Measurements from ENCODE around the gene CEP164.

The CEP164 gene

DNA sequence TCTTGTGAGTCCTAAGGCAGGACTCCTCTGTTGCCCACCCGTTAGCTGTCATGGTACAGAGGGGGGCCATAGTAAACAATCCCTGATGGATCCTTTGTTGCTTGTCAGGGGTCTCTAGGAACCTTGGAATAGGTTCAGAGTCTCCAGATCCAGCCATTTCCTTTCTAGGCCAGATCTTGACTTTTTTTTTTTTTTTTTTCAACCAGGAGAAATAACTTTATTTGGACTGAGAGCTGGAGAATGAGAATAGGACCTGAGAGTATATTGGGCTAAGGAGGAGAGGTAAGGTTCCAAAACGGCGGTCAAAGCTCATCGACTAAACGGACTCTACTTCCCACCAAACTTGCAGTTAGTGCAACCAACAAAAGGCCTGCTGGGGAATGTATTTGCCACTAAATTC, 7.7 kb downstream of the CEP164 start:
- Histone ChIP-seq H3K4ac (ENCODE audit: low read length) (no peak overlapping the region), H4K91ac (ENCODE audit: low read depth, low read length, poor library complexity) (no peak overlapping the region), H3K36me3 (replicated peaks in 1 of 2; ENCODE audit: control insufficient read depth in 2 of 2, insufficient read depth in 2 of 2, low read length in 2 of 2) (peaks cover 5 to 42% of the 10 kb centered on the region in 2 donors), H2BK5ac (ENCODE audit: low read length) (no peak overlapping the region), H3K4me2 (ENCODE audit: insufficient read depth, low read length, poor library complexity, severe bottlenecking) (no peak overlapping the region), H3K18ac (ENCODE audit: low read length) (no peak overlapping the region), H3K14ac (ENCODE audit: low read length) (no peak overlapping the region), H3K79me1 (ENCODE audit: low read depth, low read length) (no peaks in the 10 kb centered on the region), H3K4me1 (ENCODE audit: control insufficient read depth in 2 of 2, insufficient read depth in 1 of 2, low read depth in 1 of 2, low read length in 2 of 2) (peaks cover 0 to 10% of the 10 kb centered on the region in 2 donors), H3K9me3 (replicated peaks in 1 of 2; ENCODE audit: control insufficient read depth in 2 of 2, insufficient read depth in 1 of 2, low read depth in 1 of 2, low read length in 2 of 2) (no peaks in the 10 kb centered on the region), H3K27ac (replicated peaks; ENCODE audit: low read length) (no peak overlapping the region), H3K23ac (ENCODE audit: low read depth, low read length, poor library complexity) (no peak overlapping the region), H3K4me3 (ENCODE audit: low read length in 2 of 2) (no peak overlapping the region), H2AK5ac (ENCODE audit: low read depth, low read length) (no peak overlapping the region), H3K9ac (ENCODE audit: low read depth, low read length, poor library complexity) (no peak overlapping the region), H4K8ac (ENCODE audit: low read depth, low read length) (no peak overlapping the region), H2BK12ac (ENCODE audit: low read length) (no peak overlapping the region), H2AFZ (ENCODE audit: low read length) (no peak overlapping the region), H2BK15ac (ENCODE audit: low read length) (no peak overlapping the region), H3K27me3 (ENCODE audit: control insufficient read depth in 3 of 3, insufficient read depth in 3 of 3, low read depth in 1 of 3, low read length in 3 of 3) (no peaks in the 10 kb centered on the region), H2BK120ac (ENCODE audit: low read depth, low read length) (no peak overlapping the region)
- no CpG with 5 or more reads among the region's 5 CpGs for WGBS, 2 donors (ENCODE audit: extremely low coverage in 2 of 2, insufficient read length in 2 of 2, insufficient replicate concordance in 1 of 2)
- no peak for DNase-seq (ENCODE audit: low spot score)

- Histone ChIP-seq H2BK15ac (ENCODE audit: low read length) (no peak overlapping the region), H3K9ac (ENCODE audit: low read depth, low read length, poor library complexity) (no peak overlapping the region), H3K4me1 (ENCODE audit: control insufficient read depth in 2 of 2, insufficient read depth in 1 of 2, low read depth in 1 of 2, low read length in 2 of 2) (peaks cover 0 to 10% of the 10 kb centered on the region in 2 donors), H3K4me2 (ENCODE audit: insufficient read depth, low read length, poor library complexity, severe bottlenecking) (no peak overlapping the region), H3K36me3 (replicated peaks in 1 of 2; ENCODE audit: control insufficient read depth in 2 of 2, insufficient read depth in 2 of 2, low read length in 2 of 2) (peaks cover 5 to 57% of the 10 kb centered on the region in 2 donors), H2AK5ac (ENCODE audit: low read depth, low read length) (no peak overlapping the region), H3K27me3 (ENCODE audit: control insufficient read depth in 3 of 3, insufficient read depth in 3 of 3, low read depth in 1 of 3, low read length in 3 of 3) (no peaks in the 10 kb centered on the region), H3K4ac (ENCODE audit: low read length) (no peak overlapping the region), H2BK120ac (ENCODE audit: low read depth, low read length) (no peak overlapping the region), H4K91ac (ENCODE audit: low read depth, low read length, poor library complexity) (no peak overlapping the region), H2BK12ac (ENCODE audit: low read length) (no peak overlapping the region), H3K79me1 (ENCODE audit: low read depth, low read length) (no peaks in the 10 kb centered on the region), H2AFZ (ENCODE audit: low read length) (no peak overlapping the region), H3K14ac (ENCODE audit: low read length) (no peak overlapping the region), H2BK5ac (ENCODE audit: low read length) (no peak overlapping the region), H3K27ac (replicated peaks; ENCODE audit: low read length) (no peak overlapping the region), H3K23ac (ENCODE audit: low read depth, low read length, poor library complexity) (no peak overlapping the region), H3K9me3 (replicated peaks in 1 of 2; ENCODE audit: control insufficient read depth in 2 of 2, insufficient read depth in 1 of 2, low read depth in 1 of 2, low read length in 2 of 2) (no peaks in the 10 kb centered on the region), H3K4me3 (ENCODE audit: low read length in 2 of 2) (no peak overlapping the region), H3K18ac (ENCODE audit: low read length) (no peak overlapping the region), H4K8ac (ENCODE audit: low read depth, low read length) (no peak overlapping the region)
- no CpG with 5 or more reads among the region's 4 CpGs for WGBS, 2 donors (ENCODE audit: extremely low coverage in 2 of 2, insufficient read length in 2 of 2, insufficient replicate concordance in 1 of 2)
- no peak for DNase-seq (ENCODE audit: low spot score)
Observed at GRCh38 chr11:117337076-117337475, 9.4 kb downstream of the CEP164 start.

DNA sequence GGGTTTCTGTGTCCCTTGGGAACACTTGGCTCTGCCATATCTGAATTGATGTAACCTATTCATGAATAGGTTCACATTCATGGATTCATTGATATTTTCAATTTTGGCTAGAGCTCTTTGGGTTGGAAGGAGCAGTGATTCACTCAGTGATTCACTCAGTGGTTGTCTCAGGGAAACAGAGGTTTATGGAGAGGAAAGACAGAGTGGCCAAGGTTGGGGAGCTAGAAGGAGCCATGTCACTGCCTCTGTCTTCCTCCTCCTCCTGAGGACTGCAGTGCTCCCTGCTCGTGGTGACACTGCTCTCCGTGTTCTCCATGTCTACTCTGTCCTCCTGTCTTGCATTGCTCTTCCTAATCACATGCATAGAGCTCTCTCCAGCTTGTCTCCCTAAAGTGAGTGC, 17.4 kb downstream of the CEP164 start:
- Histone ChIP-seq H3K36me3 (replicated peaks in 1 of 2; ENCODE audit: control insufficient read depth in 2 of 2, insufficient read depth in 2 of 2, low read length in 2 of 2) (peaks cover 13 to 64% of the 10 kb centered on the region in 2 donors), H3K14ac (ENCODE audit: low read length) (no peak overlapping the region), H3K9me3 (replicated peaks in 1 of 2; ENCODE audit: control insufficient read depth in 2 of 2, insufficient read depth in 1 of 2, low read depth in 1 of 2, low read length in 2 of 2) (peaks cover 0 to 1% of the 10 kb centered on the region in 2 donors), H3K23ac (ENCODE audit: low read depth, low read length, poor library complexity) (no peak overlapping the region), H2BK15ac (ENCODE audit: low read length) (no peak overlapping the region), H3K27ac (replicated peaks; ENCODE audit: low read length) (no peak overlapping the region), H3K4me3 (ENCODE audit: low read length in 2 of 2) (peak overlapping the region in 1 of 2 donors; percentile 58), H2AFZ (ENCODE audit: low read length) (no peak overlapping the region), H3K18ac (ENCODE audit: low read length) (no peak overlapping the region), H3K4me1 (ENCODE audit: control insufficient read depth in 2 of 2, insufficient read depth in 1 of 2, low read depth in 1 of 2, low read length in 2 of 2) (no peaks in the 10 kb centered on the region), H2BK5ac (ENCODE audit: low read length) (no peak overlapping the region), H3K4me2 (ENCODE audit: insufficient read depth, low read length, poor library complexity, severe bottlenecking) (no peak overlapping the region), H2BK120ac (ENCODE audit: low read depth, low read length) (no peak overlapping the region), H3K27me3 (ENCODE audit: control insufficient read depth in 3 of 3, insufficient read depth in 3 of 3, low read depth in 1 of 3, low read length in 3 of 3) (no peaks in the 10 kb centered on the region), H3K4ac (ENCODE audit: low read length) (no peak overlapping the region), H2AK5ac (ENCODE audit: low read depth, low read length) (no peak overlapping the region), H4K8ac (ENCODE audit: low read depth, low read length) (no peak overlapping the region), H2BK12ac (ENCODE audit: low read length) (no peak overlapping the region), H4K91ac (ENCODE audit: low read depth, low read length, poor library complexity) (no peak overlapping the region), H3K79me1 (ENCODE audit: low read depth, low read length) (peaks cover 3% of the 10 kb centered on the region), H3K9ac (ENCODE audit: low read depth, low read length, poor library complexity) (no peak overlapping the region)
- no peak for DNase-seq (ENCODE audit: low spot score)
- no CpG with 5 or more reads among the region's 2 CpGs for WGBS, 2 donors (ENCODE audit: extremely low coverage in 2 of 2, insufficient read length in 2 of 2, insufficient replicate concordance in 1 of 2)

DNA sequence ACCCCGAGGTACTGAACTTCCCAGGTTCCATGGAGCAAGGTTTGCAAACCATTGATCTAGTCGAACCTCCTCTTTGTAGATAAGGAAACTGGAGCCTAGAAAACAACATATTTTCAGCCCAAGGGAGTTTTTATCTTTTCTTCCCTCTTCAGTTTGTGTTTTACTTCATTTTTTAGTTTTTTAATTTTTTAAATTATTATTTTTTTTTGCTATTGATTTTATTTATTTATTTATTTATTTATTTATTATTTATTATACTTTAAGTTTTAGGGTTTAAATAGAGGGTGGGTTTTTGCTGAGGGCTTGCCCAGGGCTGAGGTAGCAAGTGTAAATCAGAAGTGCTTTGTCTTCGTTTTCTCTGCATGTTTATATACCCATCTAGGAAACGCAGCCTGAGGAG, 26.9 kb downstream of the CEP164 start:
- no peak overlapping the region for H3K4me2 ChIP-seq (ENCODE audit: insufficient read depth, low read length, poor library complexity, severe bottlenecking)
- no peak overlapping the region for H2BK15ac ChIP-seq (ENCODE audit: low read length)
- no peak overlapping the region for H2BK120ac ChIP-seq (ENCODE audit: low read depth, low read length)
- H3K23ac ChIP-seq (ENCODE audit: low read depth, low read length, poor library complexity) = no peak overlapping the region
- no peak overlapping the region for H3K14ac ChIP-seq (ENCODE audit: low read length)
- no peak overlapping the region for H3K27ac ChIP-seq (replicated peaks; ENCODE audit: low read length)
- no peak for DNase-seq (ENCODE audit: low spot score)
- H4K91ac ChIP-seq (ENCODE audit: low read depth, low read length, poor library complexity) = no peak overlapping the region
- no peak overlapping the region for H3K9ac ChIP-seq (ENCODE audit: low read depth, low read length, poor library complexity)
- peaks cover 24 to 58% of the 10 kb centered on the region in 2 donors for H3K36me3 ChIP-seq (replicated peaks in 1 of 2; ENCODE audit: control insufficient read depth in 2 of 2, insufficient read depth in 2 of 2, low read length in 2 of 2)
- no peaks in the 10 kb centered on the region for H3K27me3 ChIP-seq (ENCODE audit: control insufficient read depth in 3 of 3, insufficient read depth in 3 of 3, low read depth in 1 of 3, low read length in 3 of 3)
- H2AK5ac ChIP-seq (ENCODE audit: low read depth, low read length) = no peak overlapping the region
- H3K4me1 ChIP-seq (ENCODE audit: control insufficient read depth in 2 of 2, insufficient read depth in 1 of 2, low read depth in 1 of 2, low read length in 2 of 2) = no peaks in the 10 kb centered on the region
- no peak overlapping the region for H2BK12ac ChIP-seq (ENCODE audit: low read length)
- H3K79me1 ChIP-seq (ENCODE audit: low read depth, low read length) = no peaks in the 10 kb centered on the region
- no peak overlapping the region for H3K18ac ChIP-seq (ENCODE audit: low read length)
- no peak overlapping the region for H3K4ac ChIP-seq (ENCODE audit: low read length)
- H2BK5ac ChIP-seq (ENCODE audit: low read length) = no peak overlapping the region
- H4K8ac ChIP-seq (ENCODE audit: low read depth, low read length) = no peak overlapping the region
- no peaks in the 10 kb centered on the region for H3K9me3 ChIP-seq (replicated peaks in 1 of 2; ENCODE audit: control insufficient read depth in 2 of 2, insufficient read depth in 1 of 2, low read depth in 1 of 2, low read length in 2 of 2)
- H3K4me3 ChIP-seq (ENCODE audit: low read length in 2 of 2) = no peak overlapping the region
- WGBS, 2 donors (ENCODE audit: extremely low coverage in 2 of 2, insufficient read length in 2 of 2, insufficient replicate concordance in 1 of 2) = no CpG with 5 or more reads among the region's 4 CpGs
- no peak overlapping the region for H2AFZ ChIP-seq (ENCODE audit: low read length)
